GM12874 (cell line): ENCODE results near the gene B4GALNT4.
A peak's percentile ranks its signal among the peaks of the same experiment; 100 is the strongest.

Source experiments
- TF ChIP-seq, protein P1 (sequence below): IDR thresholded peaks from 2 replicates; pipeline ENCODE4 v1.5.1; 2011; ENCODE audit warnings: low read depth, mild to moderate bottlenecking, control low read depth, low read length, moderate library complexity; ENCODE audit not compliant: insufficient read depth

Gene B4GALNT4

DNA sequence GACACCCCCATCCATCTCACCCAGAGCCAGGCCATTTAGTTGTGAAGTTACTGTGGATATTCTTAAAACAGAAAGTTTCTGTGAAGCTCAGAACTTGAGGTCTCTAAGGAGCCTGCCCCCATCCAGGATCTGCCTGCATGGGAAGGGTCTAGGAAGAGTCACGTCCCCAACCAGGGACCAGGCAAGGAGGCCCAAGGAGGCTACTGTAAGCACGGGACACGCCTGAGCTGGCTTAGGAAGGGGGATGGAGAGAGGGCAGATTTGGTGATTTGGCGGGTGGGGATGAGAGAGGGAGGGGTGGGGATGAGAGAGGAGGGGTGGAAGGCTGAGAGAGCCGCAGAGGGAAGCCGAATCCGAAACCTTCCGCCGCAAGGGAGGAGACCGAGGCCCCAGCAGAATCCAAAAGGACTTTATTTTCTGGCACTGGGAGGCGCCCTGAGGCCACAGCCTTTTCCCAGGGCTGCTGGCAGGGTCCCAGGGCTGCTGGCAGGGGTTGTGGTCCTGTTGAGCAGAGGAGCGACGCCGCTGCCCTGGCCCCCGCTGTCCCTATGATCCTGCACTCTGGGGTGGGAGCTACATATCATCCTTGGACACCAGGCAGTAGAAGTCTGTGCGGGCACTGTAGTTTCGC lies 36.1 kb downstream of the B4GALNT4 start:
- TF ChIP-seq, protein P1, sequence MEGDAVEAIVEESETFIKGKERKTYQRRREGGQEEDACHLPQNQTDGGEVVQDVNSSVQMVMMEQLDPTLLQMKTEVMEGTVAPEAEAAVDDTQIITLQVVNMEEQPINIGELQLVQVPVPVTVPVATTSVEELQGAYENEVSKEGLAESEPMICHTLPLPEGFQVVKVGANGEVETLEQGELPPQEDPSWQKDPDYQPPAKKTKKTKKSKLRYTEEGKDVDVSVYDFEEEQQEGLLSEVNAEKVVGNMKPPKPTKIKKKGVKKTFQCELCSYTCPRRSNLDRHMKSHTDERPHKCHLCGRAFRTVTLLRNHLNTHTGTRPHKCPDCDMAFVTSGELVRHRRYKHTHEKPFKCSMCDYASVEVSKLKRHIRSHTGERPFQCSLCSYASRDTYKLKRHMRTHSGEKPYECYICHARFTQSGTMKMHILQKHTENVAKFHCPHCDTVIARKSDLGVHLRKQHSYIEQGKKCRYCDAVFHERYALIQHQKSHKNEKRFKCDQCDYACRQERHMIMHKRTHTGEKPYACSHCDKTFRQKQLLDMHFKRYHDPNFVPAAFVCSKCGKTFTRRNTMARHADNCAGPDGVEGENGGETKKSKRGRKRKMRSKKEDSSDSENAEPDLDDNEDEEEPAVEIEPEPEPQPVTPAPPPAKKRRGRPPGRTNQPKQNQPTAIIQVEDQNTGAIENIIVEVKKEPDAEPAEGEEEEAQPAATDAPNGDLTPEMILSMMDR: no peak

DNA sequence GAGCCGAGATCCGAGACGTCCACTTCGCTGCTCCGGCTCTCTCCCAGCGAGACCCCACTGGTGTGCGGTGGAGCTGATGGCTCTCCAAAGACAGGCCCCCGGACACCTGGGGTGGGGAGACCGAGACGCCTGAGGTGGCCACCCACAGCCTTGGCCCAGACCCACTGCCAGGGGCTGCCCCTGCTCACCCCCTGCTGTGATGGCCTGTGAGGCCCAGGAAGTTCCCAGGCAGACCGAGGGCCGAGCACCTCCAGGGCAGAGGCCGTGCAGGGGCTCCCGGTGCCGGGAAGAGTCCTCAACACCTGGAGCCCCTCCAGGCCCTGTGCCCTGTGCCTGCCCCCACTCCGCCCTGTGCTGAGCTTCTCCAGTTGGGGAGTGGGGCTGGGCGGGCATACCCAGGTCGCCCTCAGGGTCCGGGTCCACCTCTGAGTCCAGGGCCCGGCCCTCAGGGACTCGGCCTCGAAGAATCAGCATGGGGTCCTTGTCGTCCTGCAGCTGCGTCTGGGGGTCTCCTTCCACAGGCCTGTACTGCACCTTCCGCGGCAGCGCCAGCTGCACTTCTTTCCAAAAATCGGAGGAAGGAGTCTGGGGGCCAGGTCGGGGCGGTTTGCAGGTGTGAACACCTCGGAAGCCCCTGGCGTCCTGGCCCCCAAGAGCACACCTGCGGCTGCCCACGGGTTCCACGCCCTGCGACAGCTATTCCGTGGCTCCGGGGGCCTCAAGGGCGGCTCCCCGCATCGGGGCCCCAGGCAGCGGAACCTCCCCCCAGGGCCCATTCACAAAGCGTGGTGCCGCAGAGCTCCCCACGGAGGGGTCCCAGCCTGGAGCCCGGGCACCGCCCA lies 36.9 kb downstream of the B4GALNT4 start:
- TF ChIP-seq, protein P1: no peak

DNA sequence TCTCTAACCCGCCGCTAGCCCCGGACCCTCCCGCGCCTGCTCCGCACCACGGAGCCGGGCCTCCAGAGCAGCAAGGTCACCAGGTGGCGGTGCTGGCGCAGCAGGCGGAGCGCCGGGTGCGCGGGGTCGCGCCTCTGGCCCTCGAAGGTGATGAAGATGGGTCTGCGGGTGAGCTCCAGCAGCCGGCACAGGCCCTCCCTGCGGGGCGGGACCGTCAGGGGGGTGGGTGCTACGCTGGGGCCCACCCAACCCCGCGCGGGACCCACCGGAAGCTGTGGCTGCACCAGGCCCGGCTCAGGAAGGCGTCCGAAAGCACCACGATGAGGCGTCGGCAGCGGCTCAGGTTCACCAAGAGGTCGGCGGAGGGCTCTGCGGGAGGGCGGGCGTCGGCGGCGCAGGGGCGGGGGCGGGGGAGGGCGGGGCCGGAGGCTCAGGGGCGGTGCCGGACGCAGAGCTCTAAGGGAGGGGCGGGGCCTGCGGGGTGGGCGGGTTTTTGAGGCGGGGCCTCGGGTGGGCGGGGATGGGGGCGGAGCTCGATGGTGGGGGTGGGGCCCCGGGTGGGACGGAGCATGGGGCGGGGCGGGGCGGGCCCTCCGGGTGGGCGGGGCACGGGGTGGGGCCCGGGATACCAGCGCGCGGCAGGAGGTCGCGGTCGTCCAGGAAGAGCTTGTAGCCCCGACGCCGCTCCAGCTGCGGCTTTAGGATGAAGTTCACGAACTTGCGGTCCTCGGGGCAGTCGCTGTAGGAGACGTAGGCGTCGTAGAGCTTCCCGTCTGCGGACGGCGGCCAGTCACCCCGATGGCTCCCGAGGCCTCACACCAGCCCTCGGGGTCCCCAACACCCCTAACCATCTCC lies 37.7 kb downstream of the B4GALNT4 start:
- TF ChIP-seq, protein P1: peak; percentile 33; the same call in 1 of the 2 replicates

DNA sequence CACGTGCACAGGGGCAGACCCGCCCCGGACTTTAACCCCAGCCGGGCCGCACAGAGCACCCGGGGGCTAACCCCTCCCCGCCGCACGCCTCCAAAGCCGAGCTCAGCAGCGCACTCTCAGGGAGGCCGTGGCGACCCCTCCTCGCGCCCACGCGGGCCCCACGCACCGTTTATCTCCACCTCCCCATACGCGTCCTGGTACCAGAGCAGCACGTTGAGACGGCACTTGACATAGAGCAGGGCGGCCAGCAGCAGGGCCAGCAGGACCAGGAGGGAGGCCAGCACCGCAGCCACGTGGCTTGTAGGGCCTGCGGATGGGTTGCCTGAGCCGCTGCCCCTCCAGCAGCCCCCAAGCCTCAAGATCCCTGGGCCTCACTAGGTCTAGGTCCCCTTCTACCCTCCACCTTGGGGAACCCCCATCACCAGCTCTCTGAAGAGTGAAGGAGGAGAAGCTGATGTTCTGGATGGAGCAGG lies 38.4 kb downstream of the B4GALNT4 start:
- TF ChIP-seq, protein P1: no peak

DNA sequence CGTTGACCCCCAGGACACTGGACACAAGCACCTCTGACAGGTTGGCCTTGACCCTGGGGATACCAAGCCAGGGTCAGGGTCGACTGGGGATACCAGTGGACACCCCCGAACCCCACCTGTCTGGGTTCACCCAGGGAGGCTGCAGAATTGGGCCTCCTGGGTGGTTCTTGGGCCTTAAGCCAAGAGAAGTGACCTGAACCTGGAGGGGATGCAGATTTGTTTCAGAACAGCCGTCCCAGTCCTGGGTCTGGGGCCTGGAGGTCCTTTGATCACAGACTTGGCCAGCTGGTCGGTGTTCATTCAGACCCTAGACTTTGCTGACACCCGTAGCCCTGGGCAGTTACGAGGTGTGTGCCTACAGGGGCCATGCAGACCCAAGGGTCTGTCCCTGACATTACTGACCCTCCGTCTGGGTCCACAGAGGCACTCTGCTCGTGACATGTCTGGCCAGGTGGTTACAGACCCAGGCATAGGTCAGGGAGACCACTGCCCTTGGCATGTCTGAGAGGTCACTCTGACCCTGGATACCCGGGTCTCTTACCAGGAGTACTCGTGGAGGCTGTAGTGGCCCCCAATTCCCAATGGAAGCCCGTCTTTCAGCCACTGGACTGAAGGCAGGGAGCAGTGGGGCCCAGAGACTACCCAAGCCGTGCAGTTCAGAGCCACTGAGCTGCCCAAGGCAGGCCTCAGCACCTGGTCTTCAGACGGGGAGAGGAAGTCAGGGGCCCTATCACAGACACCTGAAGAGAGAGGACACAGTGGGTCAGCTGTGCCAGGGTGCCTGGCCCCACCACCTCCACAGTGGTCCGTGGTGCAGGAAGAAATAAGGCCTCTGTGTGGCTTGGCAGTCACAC lies 39.1 kb downstream of the B4GALNT4 start:
- TF ChIP-seq, protein P1: no peak

DNA sequence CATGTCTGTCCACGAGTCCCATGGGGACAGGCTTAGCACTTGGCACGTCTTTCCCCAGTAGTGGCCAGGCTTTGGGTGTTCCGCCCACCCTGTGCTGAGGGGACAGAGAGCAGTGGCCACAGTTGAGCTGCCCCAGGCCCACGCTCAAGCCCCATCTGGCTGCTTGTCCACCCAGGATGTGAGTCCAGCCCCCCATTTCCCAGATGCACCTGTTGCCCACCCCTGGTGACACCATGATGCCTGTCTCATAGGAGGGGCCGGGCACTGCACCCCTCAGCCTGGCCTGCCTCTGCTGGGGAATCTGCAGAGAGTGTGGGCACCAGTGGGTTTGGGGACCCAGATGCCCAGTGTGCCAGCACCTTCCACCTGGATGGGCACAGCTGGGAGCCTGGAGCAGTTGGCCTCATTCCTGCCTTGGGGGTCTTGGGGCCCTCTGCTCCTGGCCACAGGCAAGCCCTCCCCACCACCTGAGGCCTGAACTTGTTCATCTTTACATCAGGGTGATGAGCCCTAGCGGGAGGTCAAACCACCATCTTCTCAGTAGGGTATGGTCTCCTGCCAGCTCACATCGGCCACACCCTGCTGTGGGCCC lies 39.8 kb downstream of the B4GALNT4 start:
- TF ChIP-seq, protein P1: no peak
